Middle frontal gyrus (tissue), 1 donor: ENCODE results near the gene TTC22.

Experiments
- DNase-seq: peaks from one replicate; pipeline ENCODE4 v3.0.0-alpha.2; 2015; ENCODE audit warnings: low spot score; ENCODE audit errors: extremely low spot score

TTC22 gene

GRCh38 chr1:54754045-54754444 lies 47.1 kb downstream of the TTC22 start:
- no peak for DNase-seq

GRCh38 chr1:54751426-54751825 lies 49.7 kb downstream of the TTC22 start:
- DNase-seq, result no peak

GRCh38 chr1:54750596-54750995 lies 50.5 kb downstream of the TTC22 start:
- DNase-seq, result no peak

- no peak for DNase-seq
These were observed 52.9 kb downstream of the TTC22 start for GRCh38 chr1:54748094-54748835.

- no peak for DNase-seq
These were observed 55.3 kb downstream of the TTC22 start for GRCh38 chr1:54745864-54746263.

- DNase-seq, result no peak
These were observed 55.8 kb downstream of the TTC22 start for GRCh38 chr1:54745274-54745673.

- DNase-seq, result no peak
These were observed 56.4 kb downstream of the TTC22 start for GRCh38 chr1:54744696-54745095.

- no peak for DNase-seq
These were observed 57.5 kb downstream of the TTC22 start for GRCh38 chr1:54743416-54744226.

GRCh38 chr1:54742282-54742681 lies 58.8 kb downstream of the TTC22 start:
- DNase-seq, result no peak

- no peak for DNase-seq
These were observed 59.6 kb downstream of the TTC22 start for GRCh38 chr1:54741531-54741930.

GRCh38 chr1:54738244-54738643 lies 62.9 kb downstream of the TTC22 start:
- DNase-seq, result no peak

- no peak for DNase-seq
These were observed 64.4 kb downstream of the TTC22 start for GRCh38 chr1:54736685-54737084.
